DMS153 (cell line): ENCODE measurements around the gene IDH1.
"Not testable (repeated sequence)": the region's sequence is repeated elsewhere in the genome, so short reads cannot be mapped to it uniquely, and the experiment has no call there.

Experiments
- DNase-seq: peaks from one replicate; lab custom pipeline; 2025; lab: John Stamatoyannopoulos, UW

The IDH1 gene

GRCh38 chr2:208221873-208222272 lies 33.0 kb downstream of the IDH1 start:
- not testable (repeated sequence) for DNase-seq

GRCh38 chr2:208210688-208211451 lies 44.0 kb downstream of the IDH1 start:
- no peak for DNase-seq

- no peak for DNase-seq
Observed at GRCh38 chr2:208208335-208209085, 46.4 kb downstream of the IDH1 start.

GRCh38 chr2:208207769-208208168 lies 47.1 kb downstream of the IDH1 start:
- DNase-seq = no peak

- no peak for DNase-seq
Observed at GRCh38 chr2:208204166-208204565, 50.7 kb downstream of the IDH1 start.

GRCh38 chr2:208195531-208195930 lies 59.3 kb downstream of the IDH1 start:
- no peak for DNase-seq

- DNase-seq = no peak
Observed at GRCh38 chr2:208192611-208193236, 62.1 kb downstream of the IDH1 start.

- peak; percentile 1 for DNase-seq
Observed at GRCh38 chr2:208189810-208190503, 64.9 kb downstream of the IDH1 start, which contains the start of gene C2orf80. Gene C2orf80, minus strand, starts transcription at chr2:208190030. Its CDS starts 3,044 bp downstream, at chr2:208186986.

GRCh38 chr2:208189069-208189809 lies 65.6 kb downstream of the IDH1 start:
- DNase-seq = no peak

GRCh38 chr2:208186893-208187292 lies 68.0 kb downstream of the IDH1 start:
- no peak for DNase-seq

GRCh38 chr2:208186465-208186864 lies 68.4 kb downstream of the IDH1 start:
- no peak for DNase-seq
